Stomach (tissue), 9 donors: ENCODE measurements around the gene IBA57. TPM values are rescaled to one million over a fixed set of nuclear protein-coding genes. Genes with fewer than 3 reads are reported as not detected.
"Not testable (repeated sequence)": the region's sequence is repeated elsewhere in the genome, so short reads cannot be mapped to it uniquely, and the experiment has no call there.

Experiments used
- DNase-seq, 2 donors: peaks; one replicate each; pipeline versions ENCODE4 v3.0.0 to v3.0.0-alpha.2; 2013 to 2019
- H3K27ac ChIP-seq, 5 donors: fragments of 200-600 bp in 4 of 5; sonication (generic) in 4 of 5; one replicate each; pipeline ENCODE4 v1.5.1; 2013 to 2019; ENCODE audit warnings: mild to moderate bottlenecking in 1 of 5, moderate library complexity in 1 of 5
- H3K27me3 ChIP-seq, 3 donors: fragments of 200-600 bp; sonication (generic); one replicate each; pipeline ENCODE4 v1.5.1; 2017 to 2019; ENCODE audit warnings: mixed run types in 1 of 3
- H3K36me3 ChIP-seq, 4 donors: fragments of 200-600 bp; sonication (generic); 1 replicate in 3 of 4; 2 replicates in 1 of 4; pipeline ENCODE4 v1.5.1; 2016 to 2019
- H3K4me1 ChIP-seq, 4 donors: fragments of 200-600 bp; sonication (generic); one replicate each; pipeline ENCODE4 v1.5.1; 2016 to 2019
- H3K4me3 ChIP-seq, 4 donors: fragments of 200-600 bp; sonication (generic) in 3 of 4; one replicate each; pipeline ENCODE4 v1.5.1; 2016 to 2019; ENCODE audit warnings: mild to moderate bottlenecking in 1 of 4
- H3K9me3 ChIP-seq, 4 donors: fragments of 200-600 bp; sonication (generic); one replicate each; pipeline ENCODE4 v1.5.1; 2016 to 2019
- CTCF ChIP-seq, 7 experiments: fragments of 450-650 bp in 4 of 7; fragments of 200-600 bp in 3 of 7; sonication (generic) in 3 of 7; IDR thresholded peaks; one replicate each; pipeline ENCODE4 v1.5.1; 2016 to 2019; ENCODE audit warnings: antibody characterized with exemption in 7 of 7, control low read depth in 2 of 7, mild to moderate bottlenecking in 1 of 7
- EP300 ChIP-seq: sonication (generic); formaldehyde crosslinking; IDR thresholded peaks from one replicate; pipeline ENCODE4 v1.6.1; 2017; ENCODE audit warnings: antibody characterized with exemption
- POLR2A ChIP-seq, 4 donors: fragments of 450-650 bp; IDR thresholded peaks; one replicate each; pipeline ENCODE4 v1.6.1; 2016; ENCODE audit warnings: antibody characterized with exemption in 4 of 4, control low read depth in 2 of 4, mild to moderate bottlenecking in 1 of 4, moderate library complexity in 1 of 4
- POLR2AphosphoS5 ChIP-seq, 3 donors: sonication (generic); formaldehyde crosslinking; IDR thresholded peaks; one replicate each; pipeline ENCODE4 v1.6.1; 2016; ENCODE audit warnings: antibody characterized with exemption in 3 of 3
- WGBS, 5 donors: extraction: QIAGEN DNeasy Blood & Tissue Kit in 3 of 5; methylation state at CpG; one replicate each; pipeline versions ENCODE4 v1.1.5 to v1.1.7; 2013 to 2018; 5-methylcytosine and 5-hydroxymethylcytosine counted together
- intact Hi-C: fragments of 100-400 bp; cut with DNase I; formaldehyde crosslinking; loops from one replicate; pipeline ENCODE4 v1.15.1; 2023; ENCODE audit warnings: low total_unique reads
- polyA plus RNA-seq, 3 donors: library from polyadenylated mRNA; stranded (reverse); fragments of 200-250 nt; gene quantifications; one replicate each; pipeline ENCODE4 v1.2.3, GENCODE V29; 2013
- total RNA-seq, 5 donors: library from RNA; depleted of rRNA; stranded (reverse); fragments of >200 nt; gene quantifications; one replicate each; pipeline versions ENCODE4 v1.1.0 to v1.2.3, GENCODE V29; 2014 to 2016
- donor health status: healthy with polysubstance abuse.
- donor health status: Bipolar disorder and iron deficiency.
- donor health status: healthy.

IBA57 gene
- total and polyA plus RNA-seq, 8 donors, result 1.2 to 6.1 (median 4.3) TPM

GRCh38 chr1:228181645-228182034 lies 16.0 kb downstream of the IBA57 start:
- WGBS, 5 donors, result 83 to 93% (median 86%) methylated on average over 9 of the region's 9 CpGs
- intact Hi-C loops, result no loop called here
- no peak overlapping the region for H3K27ac ChIP-seq

GRCh38 chr1:228182296-228183030 lies 16.9 kb downstream of the IBA57 start:
- no peak overlapping the region for H3K4me3 ChIP-seq
- no peaks in the 10 kb centered on the region for H3K9me3 ChIP-seq
- intact Hi-C loops, result no loop called here
- no peak for DNase-seq
- TF ChIP-seq POLR2AphosphoS5 (IDR thresholded peaks at IDR 0.05) (no peak), POLR2A (IDR thresholded peaks at IDR 0.05) (no peak), CTCF (IDR thresholded peaks at IDR 0.05) (no peak), EP300 (no peak)
- no peak overlapping the region for H3K27ac ChIP-seq
- 83 to 90% (median 89%) methylated on average over 20 to 32 of the region's 32 CpGs for WGBS, 5 donors
- peaks cover 0 to 4% (median 0%) of the 10 kb centered on the region in 4 donors for H3K36me3 ChIP-seq
- no peaks in the 10 kb centered on the region for H3K27me3 ChIP-seq
- peaks cover 4 to 16% (median 5%) of the 10 kb centered on the region in 4 donors for H3K4me1 ChIP-seq

More at GRCh38 chr1:228181645-228182034, 16.0 kb downstream of the IBA57 start:
- TF ChIP-seq POLR2A (IDR thresholded peaks at IDR 0.05), result no peak
- TF ChIP-seq EP300, result no peak
- no peak for TF ChIP-seq CTCF (IDR thresholded peaks at IDR 0.05)
- TF ChIP-seq POLR2AphosphoS5 (IDR thresholded peaks at IDR 0.05), result no peak
- DNase-seq, result no peak
- Histone ChIP-seq H3K36me3 (peaks cover 0 to 5% (median 2%) of the 10 kb centered on the region in 4 donors), H3K9me3 (no peaks in the 10 kb centered on the region), H3K4me1 (peaks cover 4 to 16% (median 5%) of the 10 kb centered on the region in 4 donors), H3K4me3 (no peak overlapping the region), H3K27me3 (no peaks in the 10 kb centered on the region)

GRCh38 chr1:228184152-228184551 lies 18.5 kb downstream of the IBA57 start:
- DNase-seq, result no peak
- H3K9me3 ChIP-seq, result no peaks in the 10 kb centered on the region
- H3K27me3 ChIP-seq, result no peaks in the 10 kb centered on the region
- H3K27ac ChIP-seq, result no peak overlapping the region
- TF ChIP-seq EP300, result no peak
- no peak for TF ChIP-seq POLR2A (IDR thresholded peaks at IDR 0.05)
- TF ChIP-seq POLR2AphosphoS5 (IDR thresholded peaks at IDR 0.05), result no peak
- no peak for TF ChIP-seq CTCF (IDR thresholded peaks at IDR 0.05)
- no peak overlapping the region for H3K4me3 ChIP-seq
- 81 to 84% (median 83%) methylated on average over 7 of the region's 7 CpGs for WGBS, 5 donors
- no peaks in the 10 kb centered on the region for H3K36me3 ChIP-seq
- intact Hi-C loops, result no loop called here
- peaks cover 0 to 5% (median 0%) of the 10 kb centered on the region in 4 donors for H3K4me1 ChIP-seq

GRCh38 chr1:228185641-228185965 lies 20.0 kb downstream of the IBA57 start:
- Histone ChIP-seq H3K36me3 (no peaks in the 10 kb centered on the region), H3K9me3 (no peaks in the 10 kb centered on the region), H3K4me3 (no peak overlapping the region), H3K27me3 (no peaks in the 10 kb centered on the region), H3K4me1 (no peaks in the 10 kb centered on the region), H3K27ac (no peak overlapping the region)
- TF ChIP-seq CTCF (IDR thresholded peaks at IDR 0.05), result no peak
- no peak for TF ChIP-seq POLR2AphosphoS5 (IDR thresholded peaks at IDR 0.05)
- TF ChIP-seq EP300, result no peak
- TF ChIP-seq POLR2A (IDR thresholded peaks at IDR 0.05), result no peak
- WGBS, 5 donors, result 63 to 79% (median 70%) methylated on average over 11 of the region's 11 CpGs
- no peak for DNase-seq
- intact Hi-C loops, result no loop called here

- DNase-seq, intact Hi-C loops: not testable (repeated sequence)
These were observed 22.6 kb downstream of the IBA57 start for GRCh38 chr1:228188249-228188648.

More at GRCh38 chr1:228188249-228188648, 22.6 kb downstream of the IBA57 start:
- not testable (repeated sequence) for H3K36me3 ChIP-seq, H3K27me3 ChIP-seq, H3K27ac ChIP-seq, H3K4me3 ChIP-seq, H3K9me3 ChIP-seq, H3K4me1 ChIP-seq
- 85 to 92% (median 85%) methylated on average over 2 of the region's 2 CpGs for WGBS, 5 donors
